Measurements from ENCODE around the gene WDR20.

The WDR20 gene

GRCh38 chr14:102246071-102246470 is 106.4 kb downstream of the WDR20 start:
- no peak for DNase-seq

GRCh38 chr14:102248121-102248520 is 108.4 kb downstream of the WDR20 start:
- DNase-seq = no peak

GRCh38 chr14:102249041-102249440 is 109.3 kb downstream of the WDR20 start:
- no peak for DNase-seq

- DNase-seq = no peak
Measured at GRCh38 chr14:102249981-102250380, 110.3 kb downstream of the WDR20 start.

GRCh38 chr14:102250636-102251035 is 110.9 kb downstream of the WDR20 start:
- no peak for DNase-seq

- DNase-seq = no peak
Measured at GRCh38 chr14:102251161-102251560, 111.5 kb downstream of the WDR20 start.

- DNase-seq = no peak
Measured at GRCh38 chr14:102252834-102253801, 113.4 kb downstream of the WDR20 start.

- no peak for DNase-seq
Measured at GRCh38 chr14:102255401-102256190, 115.9 kb downstream of the WDR20 start.

GRCh38 chr14:102256716-102257115 is 117.0 kb downstream of the WDR20 start:
- no peak for DNase-seq

GRCh38 chr14:102258136-102258535 is 118.4 kb downstream of the WDR20 start:
- no peak for DNase-seq
